Colonic mucosa (tissue), 4 donors: ENCODE results near the gene NKAIN2. TPM values are rescaled to one million over a fixed set of nuclear protein-coding genes. Genes with fewer than 3 reads are reported as not detected.
"Not testable (repeated sequence)": the region's sequence is repeated elsewhere in the genome, so short reads cannot be mapped to it uniquely, and the experiment has no call there.

Experiments used
- DNase-seq: peaks from one replicate; pipeline ENCODE4 v3.0.0-alpha.2; 2020
- H3K27ac ChIP-seq: fragments of 200-600 bp; one replicate; pipeline ENCODE4 v1.8.0; 2021
- H3K27me3 ChIP-seq: fragments of 200-600 bp; one replicate; pipeline ENCODE4 v1.8.0; 2021
- H3K36me3 ChIP-seq: fragments of 200-600 bp; one replicate; pipeline ENCODE4 v1.8.0; 2021
- H3K4me1 ChIP-seq: fragments of 200-600 bp; one replicate; pipeline ENCODE4 v1.8.0; 2021; ENCODE audit warnings: mild to moderate bottlenecking
- H3K4me3 ChIP-seq: fragments of 200-600 bp; one replicate; pipeline ENCODE4 v1.8.0; 2021
- H3K9ac ChIP-seq, 2 donors: one replicate each; pipeline ENCODE4 v1.7.0; 2013; ENCODE audit warnings: control low read depth in 2 of 2, low read depth in 2 of 2, low read length in 2 of 2
- H3K9me3 ChIP-seq: fragments of 200-600 bp; one replicate; pipeline ENCODE4 v1.8.0; 2021
- CTCF ChIP-seq: fragments of 200-600 bp; IDR thresholded peaks from one replicate; pipeline ENCODE4 v1.8.0; 2022; ENCODE audit warnings: antibody characterized with exemption, mild to moderate bottlenecking
- intact Hi-C: fragments of 100-400 bp; cut with DNase I; formaldehyde crosslinking; loops from one replicate; pipeline ENCODE4 v1.14.1; 2022
- total RNA-seq, 2 donors: library from RNA; stranded (reverse); fragmentation: NEBNext Ultra II Directional in 1 of 2; extraction: Animal tissue kit (Norgen Biotek cat#: 25700) in 1 of 2; gene quantifications; one replicate each; pipeline ENCODE4 v1.2.1, GENCODE V29; 2021
- donor health status: healthy.
- donor health status: DM: no; HTN: no; CAD: no.
- donor health status: DM: no; HTN: no; CAD: no.

NKAIN2 gene
- total RNA-seq, 2 donors from 2014 or later: 0.21 TPM; not detected in 1

DNA sequence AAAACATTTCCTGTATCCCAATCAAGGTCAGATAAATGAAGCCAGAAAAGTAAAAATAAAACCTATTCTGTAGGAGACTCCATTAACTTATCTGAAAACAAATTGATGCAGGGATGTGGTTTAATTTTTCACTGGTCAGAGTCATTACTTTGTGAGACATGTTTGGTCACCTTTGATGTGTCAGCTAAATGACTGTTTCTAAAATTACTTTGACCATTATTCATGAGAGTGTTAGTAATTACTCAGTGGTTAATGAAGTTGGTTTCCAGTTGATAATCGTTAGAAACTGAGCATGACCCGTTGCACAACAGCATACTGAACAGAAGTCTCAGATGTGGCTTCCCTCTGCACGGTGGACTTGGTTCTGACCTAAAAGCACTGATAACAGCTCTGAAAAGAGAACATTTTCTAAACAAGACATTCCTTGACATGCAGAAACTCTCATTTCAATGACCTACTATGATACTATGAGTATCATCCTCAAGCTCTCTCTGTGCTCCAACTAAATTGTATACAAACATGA, 748.1 kb downstream of the NKAIN2 start:
- Histone ChIP-seq H3K9me3 (no peaks in the 10 kb centered on the region), H3K36me3 (no peaks in the 10 kb centered on the region), H3K27ac (no peak overlapping the region), H3K27me3 (no peaks in the 10 kb centered on the region), H3K9ac (no peak overlapping the region), H3K4me3 (no peak overlapping the region), H3K4me1 (no peaks in the 10 kb centered on the region)
- TF ChIP-seq CTCF: no peak
- no peak for DNase-seq
- intact Hi-C loops: no loop called here

DNA sequence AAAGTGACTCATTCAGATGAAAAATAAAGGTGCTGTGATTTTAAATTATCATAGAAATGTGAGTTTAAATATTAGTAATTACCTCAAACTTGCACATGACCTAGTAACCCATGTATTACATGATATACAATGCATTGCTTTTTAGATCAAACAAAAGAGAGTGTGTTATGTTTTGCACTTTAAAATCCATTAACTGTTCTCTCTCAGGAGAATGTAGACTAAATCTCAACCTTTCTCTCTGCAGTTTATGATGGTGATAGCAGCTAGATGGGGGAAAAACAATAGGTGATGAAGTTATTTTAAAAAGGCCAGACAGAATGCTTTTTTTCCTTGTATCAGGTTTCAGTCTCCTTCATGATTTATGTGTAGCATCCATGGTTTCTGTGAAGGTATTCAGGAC, 754.2 kb downstream of the NKAIN2 start:
- Histone ChIP-seq H3K36me3 (no peaks in the 10 kb centered on the region), H3K4me3 (no peak overlapping the region), H3K9me3 (no peaks in the 10 kb centered on the region), H3K4me1 (no peaks in the 10 kb centered on the region), H3K9ac (no peak overlapping the region), H3K27ac (no peak overlapping the region), H3K27me3 (no peaks in the 10 kb centered on the region)
- intact Hi-C loops: no loop called here
- no peak for DNase-seq
- no peak for TF ChIP-seq CTCF

DNA sequence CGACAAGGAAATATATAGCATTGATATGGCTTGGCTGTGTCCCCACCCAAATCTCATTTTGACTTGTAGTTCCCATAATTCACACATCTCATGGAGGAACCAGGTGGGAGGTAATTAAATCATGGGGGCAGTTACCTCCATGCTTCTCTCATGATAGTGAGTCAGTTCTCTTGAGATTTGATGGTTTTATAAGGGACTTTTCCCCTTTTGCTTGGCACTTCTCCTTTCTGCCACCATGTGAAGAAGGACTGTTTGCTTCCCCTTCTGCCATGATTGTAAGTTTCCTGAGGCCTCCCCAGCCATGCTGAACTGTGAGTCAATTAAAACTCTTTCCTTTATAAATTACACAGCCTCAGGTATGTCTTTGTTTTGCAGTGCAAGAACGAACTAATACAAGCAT, 756.4 kb downstream of the NKAIN2 start:
- H3K4me3 ChIP-seq, H3K4me1 ChIP-seq, DNase-seq, H3K9me3 ChIP-seq, H3K27ac ChIP-seq, intact Hi-C loops, H3K27me3 ChIP-seq, H3K9ac ChIP-seq, H3K36me3 ChIP-seq: not testable (repeated sequence)

DNA sequence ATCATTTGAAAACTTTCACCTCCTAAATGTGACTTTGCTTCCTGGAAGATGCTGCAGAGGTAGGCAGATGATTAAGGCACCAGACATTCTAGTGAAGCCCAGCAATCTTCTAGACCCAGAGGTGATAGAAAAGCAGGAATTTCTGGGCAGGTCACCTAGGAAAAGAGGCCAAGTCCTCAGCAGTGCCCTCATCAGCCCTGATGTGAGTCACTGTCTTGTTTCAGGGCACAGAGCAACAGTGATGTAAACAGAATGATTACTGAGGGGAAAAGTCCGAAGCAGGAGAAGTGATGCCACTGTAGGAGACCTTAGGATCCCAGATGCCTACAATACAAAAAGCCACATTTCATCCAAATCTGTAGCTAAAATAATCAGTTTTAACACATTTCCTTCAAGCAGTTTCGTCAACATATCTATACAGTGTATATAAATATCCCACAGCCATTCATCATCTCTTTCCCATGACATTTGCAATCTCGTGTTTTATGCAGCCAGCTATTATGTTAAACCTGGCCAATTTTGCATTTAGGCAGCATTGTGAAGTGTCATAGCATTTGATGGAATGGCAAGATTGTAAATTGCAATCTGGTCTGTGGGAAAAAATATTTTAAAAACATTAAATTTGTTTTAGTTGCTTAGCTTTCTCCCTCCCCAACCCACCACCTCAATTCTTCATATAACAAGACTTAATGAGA, 757.4 kb downstream of the NKAIN2 start:
- intact Hi-C loops: no loop called here
- no peak for TF ChIP-seq CTCF
- Histone ChIP-seq H3K27ac (no peak overlapping the region), H3K9me3 (no peaks in the 10 kb centered on the region), H3K4me1 (no peaks in the 10 kb centered on the region), H3K36me3 (no peaks in the 10 kb centered on the region), H3K9ac (no peak overlapping the region), H3K4me3 (no peak overlapping the region), H3K27me3 (no peaks in the 10 kb centered on the region)
- DNase-seq: no peak

- H3K9ac ChIP-seq: no peak overlapping the region
- TF ChIP-seq CTCF: no peak
- no peaks in the 10 kb centered on the region for H3K4me1 ChIP-seq
- intact Hi-C loops: no loop called here
- DNase-seq: no peak
- H3K36me3 ChIP-seq: no peaks in the 10 kb centered on the region
- H3K27ac ChIP-seq: no peak overlapping the region
- H3K9me3 ChIP-seq: no peaks in the 10 kb centered on the region
- H3K27me3 ChIP-seq: no peaks in the 10 kb centered on the region
- H3K4me3 ChIP-seq: no peak overlapping the region
Observed at GRCh38 chr6:124561635-124562130, 758.0 kb downstream of the NKAIN2 start.

DNA sequence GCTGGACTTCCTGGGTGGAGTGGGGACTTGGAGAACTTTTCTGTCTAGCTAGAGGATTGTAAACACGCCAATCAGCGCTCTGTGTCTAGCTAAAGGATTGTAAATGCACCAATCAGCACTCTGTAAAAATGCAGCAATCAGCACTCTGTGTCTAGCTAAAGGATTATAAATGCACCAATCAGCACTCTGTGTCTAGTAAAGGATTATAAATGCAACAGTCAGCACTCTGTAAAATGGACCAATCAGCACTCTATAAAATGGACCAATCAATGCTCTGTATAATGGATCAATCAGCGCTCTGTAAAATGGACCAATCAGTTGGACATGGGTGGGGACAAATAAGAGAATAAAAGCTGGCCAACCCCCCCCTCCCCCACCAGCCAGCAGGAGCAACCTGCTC, 760.5 kb downstream of the NKAIN2 start:
- H3K9ac ChIP-seq, intact Hi-C loops, H3K27ac ChIP-seq, H3K27me3 ChIP-seq, H3K4me1 ChIP-seq, H3K9me3 ChIP-seq, H3K36me3 ChIP-seq, DNase-seq, H3K4me3 ChIP-seq: not testable (repeated sequence)
